Stomach (tissue), 4 donors: ENCODE results near the gene PDE4B.

ENCODE experiments used
- POLR2AphosphoS5 ChIP-seq, 3 donors: sonication (generic); formaldehyde crosslinking; IDR thresholded peaks; one replicate each; pipeline ENCODE4 v1.6.1; 2016; ENCODE audit warnings: antibody characterized with exemption in 3 of 3
- TF ChIP-seq, protein P1 (sequence below), 7 experiments: fragments of 450-650 bp in 4 of 7; fragments of 200-600 bp in 3 of 7; sonication (generic) in 3 of 7; IDR thresholded peaks; one replicate each; pipeline ENCODE4 v1.5.1; 2016 to 2019; ENCODE audit warnings: antibody characterized with exemption in 7 of 7, control low read depth in 2 of 7, mild to moderate bottlenecking in 1 of 7

DNA sequence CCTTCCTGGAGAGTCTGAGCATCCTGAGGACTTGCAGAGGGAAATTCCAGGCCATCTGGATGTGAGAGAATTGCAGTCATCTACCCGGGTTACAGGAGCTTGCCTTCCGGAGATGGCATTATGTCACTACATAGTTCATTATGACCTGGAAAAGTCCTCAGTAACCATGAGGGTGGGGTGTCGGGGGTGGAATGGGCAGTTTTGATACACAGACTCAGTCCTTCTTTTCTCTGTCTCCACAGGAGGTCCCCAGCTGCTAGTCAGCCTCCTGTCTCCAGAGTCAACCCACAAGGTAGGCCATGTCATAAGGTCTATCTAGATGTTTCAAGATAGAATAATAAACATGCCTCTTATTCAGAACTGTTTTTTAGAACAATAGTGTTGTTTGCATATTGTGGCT is 473.1 kb downstream of the PDE4B start:
- TF ChIP-seq, protein P1, sequence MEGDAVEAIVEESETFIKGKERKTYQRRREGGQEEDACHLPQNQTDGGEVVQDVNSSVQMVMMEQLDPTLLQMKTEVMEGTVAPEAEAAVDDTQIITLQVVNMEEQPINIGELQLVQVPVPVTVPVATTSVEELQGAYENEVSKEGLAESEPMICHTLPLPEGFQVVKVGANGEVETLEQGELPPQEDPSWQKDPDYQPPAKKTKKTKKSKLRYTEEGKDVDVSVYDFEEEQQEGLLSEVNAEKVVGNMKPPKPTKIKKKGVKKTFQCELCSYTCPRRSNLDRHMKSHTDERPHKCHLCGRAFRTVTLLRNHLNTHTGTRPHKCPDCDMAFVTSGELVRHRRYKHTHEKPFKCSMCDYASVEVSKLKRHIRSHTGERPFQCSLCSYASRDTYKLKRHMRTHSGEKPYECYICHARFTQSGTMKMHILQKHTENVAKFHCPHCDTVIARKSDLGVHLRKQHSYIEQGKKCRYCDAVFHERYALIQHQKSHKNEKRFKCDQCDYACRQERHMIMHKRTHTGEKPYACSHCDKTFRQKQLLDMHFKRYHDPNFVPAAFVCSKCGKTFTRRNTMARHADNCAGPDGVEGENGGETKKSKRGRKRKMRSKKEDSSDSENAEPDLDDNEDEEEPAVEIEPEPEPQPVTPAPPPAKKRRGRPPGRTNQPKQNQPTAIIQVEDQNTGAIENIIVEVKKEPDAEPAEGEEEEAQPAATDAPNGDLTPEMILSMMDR (IDR thresholded peaks at IDR 0.05), result no peak
- TF ChIP-seq POLR2AphosphoS5 (IDR thresholded peaks at IDR 0.05), result no peak
